HEK293 (cell line): Measurements from ENCODE around the gene CELF1.

ENCODE experiments used
- CTCF ChIP-seq: fragments of 450-650 bp; formaldehyde crosslinking; IDR thresholded peaks from 2 replicates; pipeline ENCODE4 v1.5.1; 2016; ENCODE audit warnings: missing biosample characterization, missing genetic modification characterization
- ZNF549 ChIP-seq: fragments of 450-650 bp; IDR thresholded peaks from 2 replicates; pipeline ENCODE4 v1.5.1; 2018; ENCODE audit warnings: missing biosample characterization, missing genetic modification characterization, mild to moderate bottlenecking, inconsistent platforms, moderate library complexity

- TF ChIP-seq ZNF549 (tag by site-specific recombination) = no peak
- no peak for TF ChIP-seq CTCF (tag by site-specific recombination)
Observed at GRCh38 chr11:47469361-47470179, 83.4 kb downstream of the CELF1 start.
